PC-3 (cell line): ENCODE data around the gene TSSC4.
"Not testable (repeated sequence)": the region's sequence is repeated elsewhere in the genome, so short reads cannot be mapped to it uniquely, and the experiment has no call there.

Experiments used
- EZH2 ChIP-seq: fragments of 300-600 bp; sonication (generic); IDR thresholded peaks from one replicate; pipeline ENCODE4 v1.6.1; 2017; ENCODE audit warnings: antibody characterized with exemption, mild to moderate bottlenecking, low read length; ENCODE audit not compliant: unreplicated experiment
- EZH2phosphoT487 ChIP-seq: fragments of 300-600 bp; sonication (generic); IDR thresholded peaks from 2 replicates; pipeline ENCODE4 v1.6.1; 2018; ENCODE audit warnings: mild to moderate bottlenecking, antibody characterized with exemption, low read length, borderline replicate concordance
- TF ChIP-seq, protein P1 (sequence below): fragments of 300-600 bp; sonication (generic); conservative IDR thresholded peaks from 2 replicates; pipeline ENCODE4 v1.5.1; 2017; ENCODE audit warnings: antibody characterized with exemption, low read depth, mild to moderate bottlenecking, low read length

DNA sequence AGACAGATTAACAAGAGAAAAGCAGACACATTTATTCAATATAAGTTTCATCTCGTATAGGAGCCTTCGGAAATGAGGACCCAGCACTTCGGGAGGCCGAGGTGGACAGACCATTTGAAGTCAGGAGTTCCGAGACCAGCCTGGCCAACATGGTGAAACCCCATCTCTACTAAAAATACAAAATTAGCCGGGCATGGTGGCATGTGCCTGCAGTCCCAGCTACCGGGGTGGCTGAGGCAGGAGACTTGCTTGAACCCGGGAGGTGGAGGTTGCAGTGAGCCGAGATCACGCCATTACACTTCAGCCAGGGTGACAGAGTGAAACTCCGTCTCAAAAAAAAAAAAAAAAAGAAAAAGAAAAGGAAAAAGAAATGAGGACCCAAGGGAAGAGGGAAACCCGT, 36.2 kb upstream of the TSSC4 start:
- TF ChIP-seq, protein P1, sequence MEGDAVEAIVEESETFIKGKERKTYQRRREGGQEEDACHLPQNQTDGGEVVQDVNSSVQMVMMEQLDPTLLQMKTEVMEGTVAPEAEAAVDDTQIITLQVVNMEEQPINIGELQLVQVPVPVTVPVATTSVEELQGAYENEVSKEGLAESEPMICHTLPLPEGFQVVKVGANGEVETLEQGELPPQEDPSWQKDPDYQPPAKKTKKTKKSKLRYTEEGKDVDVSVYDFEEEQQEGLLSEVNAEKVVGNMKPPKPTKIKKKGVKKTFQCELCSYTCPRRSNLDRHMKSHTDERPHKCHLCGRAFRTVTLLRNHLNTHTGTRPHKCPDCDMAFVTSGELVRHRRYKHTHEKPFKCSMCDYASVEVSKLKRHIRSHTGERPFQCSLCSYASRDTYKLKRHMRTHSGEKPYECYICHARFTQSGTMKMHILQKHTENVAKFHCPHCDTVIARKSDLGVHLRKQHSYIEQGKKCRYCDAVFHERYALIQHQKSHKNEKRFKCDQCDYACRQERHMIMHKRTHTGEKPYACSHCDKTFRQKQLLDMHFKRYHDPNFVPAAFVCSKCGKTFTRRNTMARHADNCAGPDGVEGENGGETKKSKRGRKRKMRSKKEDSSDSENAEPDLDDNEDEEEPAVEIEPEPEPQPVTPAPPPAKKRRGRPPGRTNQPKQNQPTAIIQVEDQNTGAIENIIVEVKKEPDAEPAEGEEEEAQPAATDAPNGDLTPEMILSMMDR: not testable (repeated sequence)
- TF ChIP-seq EZH2, EZH2phosphoT487: not testable (repeated sequence)
